GM12873 (cell line): ENCODE data around the gene TGM3.

Experiments
- CTCF ChIP-seq: IDR thresholded peaks from 2 replicates; pipeline ENCODE4 v1.5.1; 2012; ENCODE audit warnings: low read depth, mild to moderate bottlenecking, moderate library complexity, low read length, control low read depth; ENCODE audit not compliant: insufficient read depth; ENCODE audit errors: missing control alignments

Gene TGM3

GRCh38 chr20:2387180-2387577 is 91.4 kb downstream of the TGM3 start:
- TF ChIP-seq CTCF = peak; percentile 80

- TF ChIP-seq CTCF = no peak
Measured at GRCh38 chr20:2387580-2387979, 91.8 kb downstream of the TGM3 start.
